ENCODE measurements around the gene KLF6. TPM values are rescaled to one million over a fixed set of nuclear protein-coding genes. Genes with fewer than 3 reads are reported as not detected.
A peak's percentile ranks its signal among the peaks of the same experiment; 100 is the strongest.

Gene KLF6
- total RNA-seq, 2 experiments from 2014 or later, result 851 to 874 TPM

GRCh38 chr10:3779158-3779741, 5.8 kb downstream of the KLF6 start:
- intact Hi-C loops (cut with DNase I, micrococcal nuclease), result loop anchor here in 1 of 2 experiments (5.0 kb wide), 2 partner anchors 48 to 112 kb away; no protein-coding TSS in a partner anchor
- no peak for ATAC-seq (ENCODE audit: poor library complexity)
- H3K27ac Mint-ChIP-seq, result peak overlapping the region; percentile 97

GRCh38 chr10:3778692-3779157, 6.3 kb downstream of the KLF6 start:
- H3K36me3 Mint-ChIP-seq (ENCODE audit: low read depth), result peaks cover 95% of the 10 kb centered on the region
- intact Hi-C loops (cut with DNase I, micrococcal nuclease), result loop anchor here in 1 of 2 experiments (5.0 kb wide), 2 partner anchors 49 to 111 kb away; no protein-coding TSS in a partner anchor
- peaks cover 84% of the 10 kb centered on the region for H3K4me1 Mint-ChIP-seq (ENCODE audit: low read depth)
- Histone ChIP-seq H3K4me1 (ENCODE audit: insufficient read depth, low read length) (peaks cover 89% of the 10 kb centered on the region), H3K36me3 (ENCODE audit: insufficient read depth, low read length) (peaks cover 88% of the 10 kb centered on the region), H3K4me3 (ENCODE audit: low read length) (peak overlapping the region; percentile 71), H3K9me3 (ENCODE audit: control insufficient read depth in 1 of 2, insufficient read depth in 1 of 2, low read length in 2 of 2) (no peaks in the 10 kb centered on the region), H3K27ac (ENCODE audit: low read depth in 1 of 2, low read length in 2 of 2) (peak overlapping the region in 1 of 2 donors; percentile 43), H3K27me3 (ENCODE audit: control insufficient read depth in 1 of 2, insufficient read depth in 2 of 2, low read length in 2 of 2) (no peaks in the 10 kb centered on the region)
- peak overlapping the region; percentile 82 for H3K4me3 Mint-ChIP-seq
- peak overlapping the region; percentile 97 for H3K27ac Mint-ChIP-seq
- ATAC-seq (ENCODE audit: poor library complexity) (no peak), DNase-seq (peak in 2 of 14 experiments; percentile 33 to 38)
- no peak for TF ChIP-seq CTCF (IDR thresholded peaks at IDR 0.05)
- CTCF ChIA-PET, result no interaction called here
- no peaks in the 10 kb centered on the region for H3K27me3 Mint-ChIP-seq
- POLR2A ChIA-PET, result interaction anchor here (0.7 to 5.9 kb wide), 12 partner anchors 14 to 352 kb away, joined by 3 to 56 read pairs (median 6); no protein-coding TSS in a partner anchor
- H3K9me3 Mint-ChIP-seq, result no peaks in the 10 kb centered on the region

More at GRCh38 chr10:3779158-3779741, 5.8 kb downstream of the KLF6 start:
- TF ChIP-seq CTCF (IDR thresholded peaks at IDR 0.05), result no peak
- H3K9me3 ChIP-seq (ENCODE audit: control insufficient read depth in 1 of 2, insufficient read depth in 1 of 2, low read length in 2 of 2), result no peaks in the 10 kb centered on the region
- H3K4me1 ChIP-seq (ENCODE audit: insufficient read depth, low read length), result peaks cover 83% of the 10 kb centered on the region
- peak overlapping the region; percentile 71 for H3K4me3 ChIP-seq (ENCODE audit: low read length)
- peak overlapping the region; percentile 91 for H3K4me3 Mint-ChIP-seq
- no peaks in the 10 kb centered on the region for H3K9me3 Mint-ChIP-seq
- peaks cover 89% of the 10 kb centered on the region for H3K36me3 ChIP-seq (ENCODE audit: insufficient read depth, low read length)
- no peaks in the 10 kb centered on the region for H3K27me3 ChIP-seq (ENCODE audit: control insufficient read depth in 1 of 2, insufficient read depth in 2 of 2, low read length in 2 of 2)
- CTCF ChIA-PET, result no interaction called here
- H3K27me3 Mint-ChIP-seq, result no peaks in the 10 kb centered on the region
- H3K27ac ChIP-seq (ENCODE audit: low read depth in 1 of 2, low read length in 2 of 2), result peak overlapping the region in 1 of 2 donors; percentile 99
- DNase-seq, result peak in 4 of 14 experiments; percentile 35 to 58 (median 49)
- POLR2A ChIA-PET, result interaction anchor here (0.7 to 5.9 kb wide), 9 partner anchors 14 to 301 kb away, joined by 3 to 56 read pairs (median 8); no protein-coding TSS in a partner anchor
- H3K4me1 Mint-ChIP-seq (ENCODE audit: low read depth), result peaks cover 79% of the 10 kb centered on the region
- H3K36me3 Mint-ChIP-seq (ENCODE audit: low read depth), result peaks cover 95% of the 10 kb centered on the region

- no peak overlapping the region for H3K4me3 ChIP-seq (ENCODE audit: low read length)
- H3K36me3 Mint-ChIP-seq (ENCODE audit: low read depth), result peaks cover 89% of the 10 kb centered on the region
- intact Hi-C loops (cut with DNase I, micrococcal nuclease), result loop anchor here (2.0 to 5.0 kb wide), 4 partner anchors 21 to 111 kb away; no protein-coding TSS in a partner anchor
- peak overlapping the region; percentile 82 for H3K4me3 Mint-ChIP-seq
- peaks cover 81% of the 10 kb centered on the region for H3K4me1 Mint-ChIP-seq (ENCODE audit: low read depth)
- H3K9me3 Mint-ChIP-seq, result no peaks in the 10 kb centered on the region
- no peak for TF ChIP-seq CTCF (IDR thresholded peaks at IDR 0.05)
- ATAC-seq (ENCODE audit: poor library complexity), result no peak
- peaks cover 82% of the 10 kb centered on the region for H3K36me3 ChIP-seq (ENCODE audit: insufficient read depth, low read length)
- DNase-seq, result peak in 2 of 14 experiments; percentile 29 to 37
- POLR2A ChIA-PET, result interaction anchor here (0.7 to 5.9 kb wide), 17 partner anchors 13 to 353 kb away, joined by 3 to 56 read pairs (median 5); no protein-coding TSS in a partner anchor
- H3K27me3 Mint-ChIP-seq, result no peaks in the 10 kb centered on the region
- H3K4me1 ChIP-seq (ENCODE audit: insufficient read depth, low read length), result peaks cover 91% of the 10 kb centered on the region
- H3K27ac ChIP-seq (ENCODE audit: low read depth in 1 of 2, low read length in 2 of 2), result peak overlapping the region; percentile 24 to 28
- peak overlapping the region; percentile 97 for H3K27ac Mint-ChIP-seq
- CTCF ChIA-PET, result interaction anchor here (1.6 kb wide), 1 partner anchor 32 kb away, joined by 5 read pairs; no protein-coding TSS in a partner anchor
- no peaks in the 10 kb centered on the region for H3K27me3 ChIP-seq (ENCODE audit: control insufficient read depth in 1 of 2, insufficient read depth in 2 of 2, low read length in 2 of 2)
- H3K9me3 ChIP-seq (ENCODE audit: control insufficient read depth in 1 of 2, insufficient read depth in 1 of 2, low read length in 2 of 2), result no peaks in the 10 kb centered on the region
Measured at GRCh38 chr10:3777981-3778691, 6.9 kb downstream of the KLF6 start.

Data from CD4-positive, alpha-beta T cell (primary cell).